Transverse colon (tissue), 4 donors: ENCODE results near the gene RAB11FIP5.

Experiments used
- CTCF ChIP-seq, 5 experiments: fragments of 200-600 bp in 3 of 5; fragments of 450-650 bp in 2 of 5; sonication (generic) in 3 of 5; IDR thresholded peaks; 1 replicate in 2 of 5; 2 replicates in 3 of 5; pipeline ENCODE4 v1.5.1; 2016 to 2017; ENCODE audit warnings: antibody characterized with exemption in 5 of 5, inconsistent platforms in 3 of 5, mild to moderate bottlenecking in 2 of 5, moderate library complexity in 1 of 5
- EP300 ChIP-seq: sonication (generic); formaldehyde crosslinking; IDR thresholded peaks from one replicate; pipeline ENCODE4 v1.6.1; 2017; ENCODE audit warnings: antibody characterized with exemption, low read depth
- POLR2A ChIP-seq: fragments of 450-650 bp; IDR thresholded peaks from one replicate; pipeline ENCODE4 v1.6.1; 2016; ENCODE audit warnings: antibody characterized with exemption, mild to moderate bottlenecking, moderate library complexity
- POLR2AphosphoS5 ChIP-seq, 3 donors: sonication (generic); formaldehyde crosslinking; IDR thresholded peaks; one replicate each; pipeline ENCODE4 v1.6.1; 2016; ENCODE audit warnings: antibody characterized with exemption in 3 of 3

DNA sequence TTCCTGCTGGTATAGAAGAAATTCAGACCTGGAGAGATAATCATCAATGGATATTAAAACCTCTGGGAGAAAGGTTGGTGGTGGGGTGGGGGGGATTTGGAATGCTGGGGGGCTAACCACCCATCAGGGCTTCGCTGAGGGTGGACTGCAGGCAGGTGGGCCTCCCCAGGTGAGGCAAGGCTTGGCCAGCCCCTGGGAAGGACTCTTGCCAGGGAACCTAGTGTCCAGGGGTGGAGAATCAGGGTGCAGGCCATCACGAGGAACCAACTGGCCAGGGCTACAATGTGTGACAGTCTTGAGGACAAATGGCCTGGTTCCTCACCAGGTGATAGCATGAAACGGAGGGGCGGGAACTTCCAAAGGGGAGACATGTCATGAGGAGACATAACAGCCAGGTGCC, 11.8 kb downstream of the RAB11FIP5 start:
- TF ChIP-seq CTCF (IDR thresholded peaks at IDR 0.05), result no peak
- TF ChIP-seq POLR2A, result no peak
- TF ChIP-seq EP300, result no peak
- no peak for TF ChIP-seq POLR2AphosphoS5 (IDR thresholded peaks at IDR 0.05)
